ENCODE measurements around the gene HDC.

The HDC gene

DNA sequence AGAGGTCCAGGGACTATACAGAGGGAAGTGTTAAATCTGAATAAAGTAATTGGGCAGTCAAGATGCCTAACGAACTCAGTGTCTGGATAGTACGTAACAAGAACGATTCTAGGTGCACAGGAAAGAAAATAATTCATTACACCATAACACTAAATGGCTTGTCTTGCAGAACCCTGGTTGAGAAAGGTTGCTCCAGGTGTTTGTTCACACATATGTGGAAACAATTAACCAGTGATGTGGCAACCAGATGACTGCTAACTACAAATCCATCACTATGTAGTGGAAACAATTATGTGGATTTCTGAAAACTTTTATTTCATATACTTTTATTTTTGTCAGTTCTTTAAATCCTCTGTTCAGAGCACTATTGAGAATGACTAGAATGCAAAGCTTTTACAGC, 10.4 kb upstream of the HDC start:
- TF ChIP-seq, protein P1, sequence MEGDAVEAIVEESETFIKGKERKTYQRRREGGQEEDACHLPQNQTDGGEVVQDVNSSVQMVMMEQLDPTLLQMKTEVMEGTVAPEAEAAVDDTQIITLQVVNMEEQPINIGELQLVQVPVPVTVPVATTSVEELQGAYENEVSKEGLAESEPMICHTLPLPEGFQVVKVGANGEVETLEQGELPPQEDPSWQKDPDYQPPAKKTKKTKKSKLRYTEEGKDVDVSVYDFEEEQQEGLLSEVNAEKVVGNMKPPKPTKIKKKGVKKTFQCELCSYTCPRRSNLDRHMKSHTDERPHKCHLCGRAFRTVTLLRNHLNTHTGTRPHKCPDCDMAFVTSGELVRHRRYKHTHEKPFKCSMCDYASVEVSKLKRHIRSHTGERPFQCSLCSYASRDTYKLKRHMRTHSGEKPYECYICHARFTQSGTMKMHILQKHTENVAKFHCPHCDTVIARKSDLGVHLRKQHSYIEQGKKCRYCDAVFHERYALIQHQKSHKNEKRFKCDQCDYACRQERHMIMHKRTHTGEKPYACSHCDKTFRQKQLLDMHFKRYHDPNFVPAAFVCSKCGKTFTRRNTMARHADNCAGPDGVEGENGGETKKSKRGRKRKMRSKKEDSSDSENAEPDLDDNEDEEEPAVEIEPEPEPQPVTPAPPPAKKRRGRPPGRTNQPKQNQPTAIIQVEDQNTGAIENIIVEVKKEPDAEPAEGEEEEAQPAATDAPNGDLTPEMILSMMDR (IDR thresholded peaks at IDR 0.05; ENCODE audit: borderline replicate concordance, extremely low read depth, low read length, poor library complexity, severe bottlenecking): no peak
- TF ChIP-seq EZH2 (IDR thresholded peaks at IDR 0.05; ENCODE audit: borderline replicate concordance, low read depth, low read length, severe bottlenecking): no peak
- Histone ChIP-seq H3K9me3 (ENCODE audit: insufficient read depth, low read length, severe bottlenecking) (no peaks in the 10 kb centered on the region), H3K4me3 (ENCODE audit: low read depth in 1 of 2, low read length in 2 of 2) (no peak overlapping the region), H3K27me3 (ENCODE audit: insufficient read depth, low read length, poor library complexity) (no peaks in the 10 kb centered on the region), H3K9ac (ENCODE audit: low read depth, low read length) (no peak overlapping the region), H3K27ac (ENCODE audit: low read length) (no peak overlapping the region), H3K4me2 (ENCODE audit: insufficient read depth, low read length) (no peak overlapping the region), H3K36me3 (ENCODE audit: insufficient read depth, low read length) (no peaks in the 10 kb centered on the region; the same call in 1 of the 2 replicates), H3K4me1 (ENCODE audit: insufficient read depth, low read length) (no peaks in the 10 kb centered on the region), H3K79me2 (ENCODE audit: insufficient read depth, low read length) (no peaks in the 10 kb centered on the region), H2AFZ (ENCODE audit: low read depth, low read length) (no peak overlapping the region), H4K20me1 (ENCODE audit: insufficient read depth, low read length) (no peaks in the 10 kb centered on the region)
- DNase-seq (no peak), ATAC-seq (ENCODE audit: insufficient read depth, low read depth) (no peak)

DNA sequence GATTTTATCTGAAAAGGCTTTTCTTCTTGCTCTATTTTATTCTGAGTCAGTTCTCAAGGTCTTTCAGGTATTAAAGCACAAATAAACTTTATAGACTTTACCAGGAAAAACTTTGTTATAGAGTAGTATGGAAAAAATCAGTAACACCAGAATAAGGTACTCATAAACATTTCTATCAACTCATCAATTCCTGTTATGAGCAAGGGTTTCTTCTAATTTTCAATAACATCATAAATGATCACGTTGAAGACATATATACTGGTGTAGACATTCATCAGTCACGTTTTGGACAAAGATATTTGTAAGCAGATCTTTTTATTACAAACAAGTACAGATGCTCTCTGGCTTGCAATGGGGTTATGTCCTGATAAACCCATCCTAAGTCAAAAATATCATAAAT, 9.6 kb upstream of the HDC start:
- TF ChIP-seq, protein P1 (IDR thresholded peaks at IDR 0.05; ENCODE audit: borderline replicate concordance, extremely low read depth, low read length, poor library complexity, severe bottlenecking): no peak
- no peak for TF ChIP-seq EZH2 (IDR thresholded peaks at IDR 0.05; ENCODE audit: borderline replicate concordance, low read depth, low read length, severe bottlenecking)
- Histone ChIP-seq H3K4me1 (ENCODE audit: insufficient read depth, low read length) (no peaks in the 10 kb centered on the region), H3K4me3 (ENCODE audit: low read depth in 1 of 2, low read length in 2 of 2) (no peak overlapping the region), H3K4me2 (ENCODE audit: insufficient read depth, low read length) (no peak overlapping the region), H3K27me3 (ENCODE audit: insufficient read depth, low read length, poor library complexity) (no peaks in the 10 kb centered on the region), H3K9ac (ENCODE audit: low read depth, low read length) (no peak overlapping the region), H2AFZ (ENCODE audit: low read depth, low read length) (no peak overlapping the region), H4K20me1 (ENCODE audit: insufficient read depth, low read length) (no peaks in the 10 kb centered on the region), H3K9me3 (ENCODE audit: insufficient read depth, low read length, severe bottlenecking) (no peaks in the 10 kb centered on the region), H3K79me2 (ENCODE audit: insufficient read depth, low read length) (no peaks in the 10 kb centered on the region), H3K27ac (ENCODE audit: low read length) (no peak overlapping the region), H3K36me3 (ENCODE audit: insufficient read depth, low read length) (no peaks in the 10 kb centered on the region; the same call in 1 of the 2 replicates)
- DNase-seq: no peak
- ATAC-seq (ENCODE audit: insufficient read depth, low read depth): no peak

DNA sequence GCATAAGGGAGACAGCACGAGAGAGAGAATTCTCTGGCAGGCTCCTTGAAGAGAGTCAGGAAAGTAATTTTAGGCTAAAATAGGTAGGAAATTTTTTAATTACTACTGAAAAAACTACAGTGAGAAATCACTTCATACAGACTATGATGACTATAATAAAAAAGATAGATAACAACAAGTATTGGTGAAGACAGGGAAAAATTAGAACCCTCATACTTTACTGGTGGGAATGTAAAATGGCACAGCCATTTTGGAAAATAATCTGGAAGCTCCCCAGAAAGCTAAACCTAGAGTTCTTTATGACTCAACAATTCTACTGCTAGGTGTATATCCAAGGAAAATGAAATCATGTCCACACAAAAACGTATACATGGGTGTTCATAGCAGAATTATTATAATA, 2.1 kb upstream of the HDC start:
- TF ChIP-seq, protein P1 (IDR thresholded peaks at IDR 0.05; ENCODE audit: borderline replicate concordance, extremely low read depth, low read length, poor library complexity, severe bottlenecking): no peak
- TF ChIP-seq EZH2 (IDR thresholded peaks at IDR 0.05; ENCODE audit: borderline replicate concordance, low read depth, low read length, severe bottlenecking): no peak
- H3K27me3 ChIP-seq (ENCODE audit: insufficient read depth, low read length, poor library complexity): peaks cover 2% of the 10 kb centered on the region
- no peak overlapping the region for H3K4me2 ChIP-seq (ENCODE audit: insufficient read depth, low read length)
- H4K20me1 ChIP-seq (ENCODE audit: insufficient read depth, low read length): no peaks in the 10 kb centered on the region
- H3K36me3 ChIP-seq (ENCODE audit: insufficient read depth, low read length): no peaks in the 10 kb centered on the region
- no peak overlapping the region for H3K9ac ChIP-seq (ENCODE audit: low read depth, low read length)
- no peak overlapping the region for H3K27ac ChIP-seq (ENCODE audit: low read length)
- H3K4me1 ChIP-seq (ENCODE audit: insufficient read depth, low read length): no peaks in the 10 kb centered on the region
- no peaks in the 10 kb centered on the region for H3K9me3 ChIP-seq (ENCODE audit: insufficient read depth, low read length, severe bottlenecking)
- DNase-seq: no peak
- no peaks in the 10 kb centered on the region for H3K79me2 ChIP-seq (ENCODE audit: insufficient read depth, low read length)
- no peak for ATAC-seq (ENCODE audit: insufficient read depth, low read depth)
- H2AFZ ChIP-seq (ENCODE audit: low read depth, low read length): no peak overlapping the region
- no peak overlapping the region for H3K4me3 ChIP-seq (ENCODE audit: low read depth in 1 of 2, low read length in 2 of 2)

DNA sequence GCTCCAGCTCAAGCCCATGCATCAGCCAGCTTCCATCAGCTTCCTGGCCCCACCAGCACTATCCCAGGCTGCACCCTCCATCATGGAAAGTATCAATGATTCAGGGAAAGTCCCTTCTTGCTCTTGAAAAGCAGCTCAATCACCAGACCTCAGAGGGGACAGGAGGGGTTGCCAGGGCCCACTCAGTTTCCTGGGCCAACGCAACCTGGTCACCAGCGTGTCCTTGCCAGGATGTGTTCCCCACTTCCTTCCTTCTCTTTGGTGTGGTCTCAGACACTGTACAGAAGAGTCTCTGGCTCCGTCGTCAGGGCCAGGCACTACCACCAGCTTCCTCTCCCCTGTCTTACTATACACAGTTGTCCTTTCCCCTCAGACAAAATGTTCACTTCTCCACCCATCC, 3.0 kb downstream of the HDC start:
- Histone ChIP-seq H3K9ac (ENCODE audit: low read depth, low read length) (no peak overlapping the region), H3K27me3 (ENCODE audit: insufficient read depth, low read length, poor library complexity) (peaks cover 2% of the 10 kb centered on the region), H3K4me2 (ENCODE audit: insufficient read depth, low read length) (no peak overlapping the region), H3K79me2 (ENCODE audit: insufficient read depth, low read length) (no peaks in the 10 kb centered on the region), H2AFZ (ENCODE audit: low read depth, low read length) (no peak overlapping the region), H3K36me3 (ENCODE audit: insufficient read depth, low read length) (no peaks in the 10 kb centered on the region), H3K4me3 (ENCODE audit: low read depth in 1 of 2, low read length in 2 of 2) (no peak overlapping the region), H4K20me1 (ENCODE audit: insufficient read depth, low read length) (no peaks in the 10 kb centered on the region), H3K4me1 (ENCODE audit: insufficient read depth, low read length) (no peaks in the 10 kb centered on the region), H3K9me3 (ENCODE audit: insufficient read depth, low read length, severe bottlenecking) (no peaks in the 10 kb centered on the region), H3K27ac (ENCODE audit: low read length) (no peak overlapping the region)
- TF ChIP-seq, protein P1 (IDR thresholded peaks at IDR 0.05; ENCODE audit: borderline replicate concordance, extremely low read depth, low read length, poor library complexity, severe bottlenecking): no peak
- TF ChIP-seq EZH2 (IDR thresholded peaks at IDR 0.05; ENCODE audit: borderline replicate concordance, low read depth, low read length, severe bottlenecking): no peak
- ATAC-seq (ENCODE audit: insufficient read depth, low read depth): peak; percentile 79
- DNase-seq: peak; percentile 38
